Activated T-cell treated with anti-CD3 and anti-CD28 coated beads for 1 hour (primary cell): ENCODE data around the gene CBLL2.
"Not testable (repeated sequence)": the region's sequence is repeated elsewhere in the genome, so short reads cannot be mapped to it uniquely, and the experiment has no call there.

Experiments used
- DNase-seq: peaks from one replicate; pipeline ENCODE4 v3.0.0-alpha.2; 2020; ENCODE audit warnings: low read depth

The CBLL2 gene

GRCh38 chrX:22272613-22273012 lies at the start of gene CBLL2:
Gene CBLL2 (plus strand): TSS chrX:22272913. CDS start chrX:22272992, 79 bp downstream.
- no peak for DNase-seq

GRCh38 chrX:22234380-22234779 lies 38.3 kb upstream of the CBLL2 start:
- DNase-seq = no peak

- DNase-seq = no peak
These were observed 35.2 kb upstream of the CBLL2 start for GRCh38 chrX:22237479-22237878.

- DNase-seq = no peak
These were observed 26.1 kb upstream of the CBLL2 start for GRCh38 chrX:22246620-22247019.

- no peak for DNase-seq
These were observed 25.5 kb upstream of the CBLL2 start for GRCh38 chrX:22247169-22247568.

- no peak for DNase-seq
These were observed 24.3 kb upstream of the CBLL2 start for GRCh38 chrX:22248401-22248800.

- DNase-seq = no peak
These were observed 23.3 kb upstream of the CBLL2 start for GRCh38 chrX:22249371-22249770.

- no peak for DNase-seq
These were observed 4.0 kb upstream of the CBLL2 start for GRCh38 chrX:22268706-22269105.

GRCh38 chrX:22273714-22274317 lies 1.1 kb downstream of the CBLL2 start:
- DNase-seq = no peak

- no peak for DNase-seq
These were observed 4.1 kb downstream of the CBLL2 start for GRCh38 chrX:22276781-22277180.

- no peak for DNase-seq
These were observed 5.7 kb downstream of the CBLL2 start for GRCh38 chrX:22278375-22278774.

GRCh38 chrX:22289209-22289608 lies 16.5 kb downstream of the CBLL2 start:
- DNase-seq = not testable (repeated sequence)

GRCh38 chrX:22296871-22297270 lies 24.2 kb downstream of the CBLL2 start:
- no peak for DNase-seq

- no peak for DNase-seq
These were observed 27.4 kb downstream of the CBLL2 start for GRCh38 chrX:22300130-22300529.

GRCh38 chrX:22310779-22311178 lies 38.1 kb downstream of the CBLL2 start:
- DNase-seq = no peak

GRCh38 chrX:22313766-22314165 lies 41.1 kb downstream of the CBLL2 start:
- DNase-seq = no peak

GRCh38 chrX:22314211-22314610 lies 41.5 kb downstream of the CBLL2 start:
- DNase-seq = no peak

- DNase-seq = no peak
These were observed 42.0 kb downstream of the CBLL2 start for GRCh38 chrX:22314692-22315091.

- DNase-seq = no peak
These were observed 42.4 kb downstream of the CBLL2 start for GRCh38 chrX:22315151-22315550.

- no peak for DNase-seq
These were observed 47.6 kb downstream of the CBLL2 start for GRCh38 chrX:22320236-22320873.

GRCh38 chrX:22323541-22323940 lies 50.8 kb downstream of the CBLL2 start:
- DNase-seq = no peak
